Renal cortex interstitium (tissue), 11 donors: ENCODE measurements around the gene RILP. TPM values are rescaled to one million over a fixed set of nuclear protein-coding genes. Genes with fewer than 3 reads are reported as not detected.

Source experiments
- DNase-seq, 11 donors: peaks; one replicate each; pipeline ENCODE4 v3.0.0-alpha.2; 2013; ENCODE audit warnings: low read depth in 9 of 11, low spot score in 4 of 11; ENCODE audit errors: extremely low read depth in 1 of 11
- polyA plus RNA-seq, 3 donors: library from polyadenylated mRNA; unstranded; fragments of 120-200 nt; gene quantifications; one replicate each; pipeline ENCODE4 v1.2.1, GENCODE V29; 2013; ENCODE audit not compliant: insufficient read length in 3 of 3

RILP gene
- polyA plus RNA-seq, 3 donors: 3.0 to 5.1 (median 4.3) TPM

GRCh38 chr17:1635675-1636465 is 13.8 kb downstream of the RILP start:
- DNase-seq: no peak

- no peak for DNase-seq
Measured at GRCh38 chr17:1634841-1635650, 14.6 kb downstream of the RILP start.

- DNase-seq: no peak
Measured at GRCh38 chr17:1630662-1631061, 19.0 kb downstream of the RILP start.

GRCh38 chr17:1629504-1630310 is 20.0 kb downstream of the RILP start:
- DNase-seq: no peak

- DNase-seq: peak; percentile 76 to 95 (median 91)
Measured at GRCh38 chr17:1628856-1629503, 20.7 kb downstream of the RILP start.

- peak in 10 of 11 donors; percentile 68 to 87 (median 85) for DNase-seq
Measured at GRCh38 chr17:1627982-1628855, 21.4 kb downstream of the RILP start, which contains the start of gene SLC43A2. TSS of gene SLC43A2 (minus strand) at chr17:1628834. CDS start at chr17:1627874, 960 bp downstream.

- no peak for DNase-seq
Measured at GRCh38 chr17:1627182-1627981, 22.3 kb downstream of the RILP start.

- DNase-seq: no peak
Measured at GRCh38 chr17:1626333-1626732, 23.3 kb downstream of the RILP start.

GRCh38 chr17:1625581-1625980 is 24.1 kb downstream of the RILP start:
- DNase-seq: no peak

GRCh38 chr17:1625053-1625452 is 24.6 kb downstream of the RILP start:
- no peak for DNase-seq

GRCh38 chr17:1624650-1625049 is 25.0 kb downstream of the RILP start:
- no peak for DNase-seq

- no peak for DNase-seq
Measured at GRCh38 chr17:1623057-1623630, 26.5 kb downstream of the RILP start.

- DNase-seq: no peak
Measured at GRCh38 chr17:1621273-1621954, 28.3 kb downstream of the RILP start.

GRCh38 chr17:1620486-1620885 is 29.2 kb downstream of the RILP start:
- DNase-seq: no peak

- DNase-seq: no peak
Measured at GRCh38 chr17:1617620-1618174, 32.0 kb downstream of the RILP start.

- DNase-seq: no peak
Measured at GRCh38 chr17:1616101-1616500, 33.6 kb downstream of the RILP start.
